Transverse colon (tissue), 4 donors: ENCODE results near the gene TFDP2. TPM values are rescaled to one million over a fixed set of nuclear protein-coding genes. Genes with fewer than 3 reads are reported as not detected.
A peak's percentile ranks its signal among the peaks of the same experiment; 100 is the strongest.

ENCODE experiments used
- DNase-seq: peaks from one replicate; pipeline ENCODE4 v3.0.0-alpha.2; 2019
- H3K27ac ChIP-seq, 4 donors: fragments of 200-600 bp; sonication (generic); 2 replicates each; pipeline ENCODE4 v1.5.1; 2016 to 2018; ENCODE audit warnings: inconsistent platforms in 4 of 4
- H3K27me3 ChIP-seq: fragments of 200-600 bp; sonication (generic); 2 replicates; pipeline ENCODE4 v1.5.1; 2017; ENCODE audit warnings: inconsistent platforms
- H3K36me3 ChIP-seq, 4 donors: fragments of 200-600 bp; sonication (generic); 2 replicates each; pipeline ENCODE4 v1.5.1; 2017 to 2019; ENCODE audit warnings: inconsistent platforms in 4 of 4
- H3K4me1 ChIP-seq, 4 donors: fragments of 200-600 bp; sonication (generic); 2 replicates each; pipeline ENCODE4 v1.5.1; 2017 to 2020; ENCODE audit warnings: inconsistent platforms in 4 of 4
- H3K4me3 ChIP-seq, 4 donors: fragments of 200-600 bp; sonication (generic); 1 replicate in 1 of 4; 2 replicates in 3 of 4; pipeline versions ENCODE4 v1.5.1 to v1.6.1; 2017 to 2019; ENCODE audit warnings: inconsistent platforms in 4 of 4
- H3K9me3 ChIP-seq, 2 donors: fragments of 200-600 bp; sonication (generic); 2 replicates each; pipeline ENCODE4 v1.5.1; 2017 to 2019; ENCODE audit warnings: inconsistent platforms in 2 of 2
- CTCF ChIP-seq, 5 experiments: fragments of 200-600 bp in 3 of 5; fragments of 450-650 bp in 2 of 5; sonication (generic) in 3 of 5; IDR thresholded peaks; 1 replicate in 2 of 5; 2 replicates in 3 of 5; pipeline ENCODE4 v1.5.1; 2016 to 2017; ENCODE audit warnings: antibody characterized with exemption in 5 of 5, inconsistent platforms in 3 of 5, mild to moderate bottlenecking in 2 of 5, moderate library complexity in 1 of 5
- EP300 ChIP-seq: sonication (generic); formaldehyde crosslinking; IDR thresholded peaks from one replicate; pipeline ENCODE4 v1.6.1; 2017; ENCODE audit warnings: antibody characterized with exemption, low read depth
- POLR2A ChIP-seq: fragments of 450-650 bp; IDR thresholded peaks from one replicate; pipeline ENCODE4 v1.6.1; 2016; ENCODE audit warnings: antibody characterized with exemption, mild to moderate bottlenecking, moderate library complexity
- POLR2AphosphoS5 ChIP-seq, 3 donors: sonication (generic); formaldehyde crosslinking; IDR thresholded peaks; one replicate each; pipeline ENCODE4 v1.6.1; 2016; ENCODE audit warnings: antibody characterized with exemption in 3 of 3
- WGBS, 2 donors: methylation state at CpG; one replicate each; pipeline ENCODE4 v1.1.5; 2018; ENCODE audit warnings: low coverage in 1 of 2; 5-methylcytosine and 5-hydroxymethylcytosine counted together
- in situ Hi-C, 4 donors: fragments of 200-750 bp; cut with MboI; loops; one replicate each; pipeline versions ENCODE4 v1.15.0 to v1.15.1; 2017; ENCODE audit warnings: low sequenced_read_pairs in 3 of 4, low pct_ligation_motif_present in 1 of 4, low pct_unique_long_range_greater_than_20kb in 1 of 4
- intact Hi-C: fragments of 100-400 bp; cut with DNase I; formaldehyde crosslinking; loops from one replicate; pipeline ENCODE4 v1.15.1; 2023; ENCODE audit warnings: low total_unique reads
- total RNA-seq, 4 donors: library from RNA; depleted of rRNA; stranded (reverse); fragments of >200 nt; gene quantifications; one replicate each; pipeline ENCODE4 v1.1.0, GENCODE V29; 2016

Gene TFDP2
- total RNA-seq, 4 donors from 2014 or later: 10.3 to 69.2 (median 41.3) TPM

- Histone ChIP-seq H3K27ac (peak overlapping the region in 2 of 4 donors; percentile 53 to 64), H3K4me3 (no peak overlapping the region), H3K36me3 (no peaks in the 10 kb centered on the region), H3K4me1 (peaks cover 0 to 24% (median 2%) of the 10 kb centered on the region in 4 donors), H3K9me3 (peaks cover 0 to 3% of the 10 kb centered on the region in 2 donors), H3K27me3 (no peaks in the 10 kb centered on the region)
- intact Hi-C loops (no loop called here), in situ Hi-C loops (no loop called here)
- TF ChIP-seq POLR2AphosphoS5 (IDR thresholded peaks at IDR 0.05): no peak
- 80 to 83% methylated on average over 1 of the region's 1 CpG for WGBS, 2 donors
- DNase-seq: no peak
Observed at GRCh38 chr3:142087676-142088075, 61.7 kb downstream of the TFDP2 start.

GRCh38 chr3:142086581-142087090, 62.7 kb downstream of the TFDP2 start:
- TF ChIP-seq CTCF (IDR thresholded peaks at IDR 0.05) (no peak), POLR2AphosphoS5 (IDR thresholded peaks at IDR 0.05) (peak in 2 of 3 donors; percentile 12 to 14), EP300 (no peak), POLR2A (no peak)
- peak; percentile 52 for DNase-seq
- no peaks in the 10 kb centered on the region for H3K27me3 ChIP-seq
- no peaks in the 10 kb centered on the region for H3K36me3 ChIP-seq
- no peak overlapping the region for H3K4me3 ChIP-seq
- peak overlapping the region; percentile 53 to 66 (median 64) for H3K27ac ChIP-seq
- intact Hi-C loops: no loop called here
- in situ Hi-C loops: no loop called here
- H3K9me3 ChIP-seq: peaks cover 0 to 3% of the 10 kb centered on the region in 2 donors
- peaks cover 0 to 24% (median 2%) of the 10 kb centered on the region in 4 donors for H3K4me1 ChIP-seq
- 57 to 71% methylated on average over 1 to 2 of the region's 2 CpGs for WGBS, 2 donors

- TF ChIP-seq POLR2AphosphoS5 (IDR thresholded peaks at IDR 0.05): no peak
- TF ChIP-seq POLR2A: no peak
- TF ChIP-seq EP300: no peak
- TF ChIP-seq CTCF (IDR thresholded peaks at IDR 0.05): no peak
- Histone ChIP-seq H3K27me3 (no peaks in the 10 kb centered on the region), H3K9me3 (peaks cover 0 to 3% of the 10 kb centered on the region in 2 donors), H3K27ac (no peak overlapping the region), H3K4me1 (peaks cover 0 to 20% (median 5%) of the 10 kb centered on the region in 4 donors), H3K4me3 (no peak overlapping the region), H3K36me3 (no peaks in the 10 kb centered on the region)
- intact Hi-C loops: no loop called here
- DNase-seq: no peak
- in situ Hi-C loops: no loop called here
Observed at GRCh38 chr3:142081178-142081577, 68.2 kb downstream of the TFDP2 start.

GRCh38 chr3:142077859-142078500, 71.4 kb downstream of the TFDP2 start:
- Histone ChIP-seq H3K4me3 (no peak overlapping the region), H3K27ac (peak overlapping the region in 3 of 4 donors; percentile 41 to 72 (median 64)), H3K36me3 (no peaks in the 10 kb centered on the region), H3K27me3 (no peaks in the 10 kb centered on the region), H3K9me3 (no peaks in the 10 kb centered on the region), H3K4me1 (peaks cover 0 to 22% (median 8%) of the 10 kb centered on the region in 4 donors)
- DNase-seq: no peak
- in situ Hi-C loops: no loop called here
- TF ChIP-seq EP300 (no peak), POLR2A (no peak), CTCF (IDR thresholded peaks at IDR 0.05) (no peak), POLR2AphosphoS5 (IDR thresholded peaks at IDR 0.05) (no peak)
- intact Hi-C loops: no loop called here
- WGBS, 2 donors: 91% methylated on average over 4 of the region's 4 CpGs; no CpG with 5 or more reads in 1 of the 2 donors
